ENCODE measurements around the gene PEX11B. TPM values are rescaled to one million over a fixed set of nuclear protein-coding genes. Genes with fewer than 3 reads are reported as not detected.

Gene PEX11B
- total and polyA plus RNA-seq, 4 donors = 35.0 to 52.0 (median 44.6) TPM

Other genes starting within 250 kb of the PEX11B start
- 10 to 100 TPM in 1 of 2 donors, 1 to 10 TPM in 1; 1.9 to 10.2 TPM for gene PDZK1, start 211.3 kb downstream of the PEX11B start, total RNA-seq
- 1 to 10 TPM; 2.9 to 3.4 TPM for gene PDZK1, start 211.3 kb downstream of the PEX11B start, polyA plus RNA-seq (ENCODE audit: insufficient read length in 2 of 2)
- gene CD160, start 199.2 kb downstream of the PEX11B start, total RNA-seq = under 1 TPM; 0.11 to 0.30 TPM
- 1 to 10 TPM; 2.5 to 3.9 TPM for gene CD160, start 199.2 kb downstream of the PEX11B start, polyA plus RNA-seq (ENCODE audit: insufficient read length in 2 of 2)
- 10 to 100 TPM; 19.5 to 26.0 TPM for gene RNF115, start 94.6 kb downstream of the PEX11B start, total RNA-seq
- gene RNF115, start 94.6 kb downstream of the PEX11B start, polyA plus RNA-seq (ENCODE audit: insufficient read length in 2 of 2) = 10 to 100 TPM; 19.1 to 25.4 TPM
- 10 to 100 TPM; 24.8 to 31.0 TPM for gene POLR3C, start 94.5 kb downstream of the PEX11B start, total RNA-seq
- 10 to 100 TPM; 25.2 to 25.6 TPM for gene POLR3C, start 94.5 kb downstream of the PEX11B start, polyA plus RNA-seq (ENCODE audit: insufficient read length in 2 of 2)
- gene NUDT17, start 73.1 kb downstream of the PEX11B start, total RNA-seq = 10 to 100 TPM in 1 of 2 donors, 1 to 10 TPM in 1; 3.9 to 11.8 TPM
- 10 to 100 TPM; 10.4 to 11.3 TPM for gene NUDT17, start 73.1 kb downstream of the PEX11B start, polyA plus RNA-seq (ENCODE audit: insufficient read length in 2 of 2)
- 10 to 100 TPM; 15.1 to 30.9 TPM for gene PIAS3, start 59.6 kb downstream of the PEX11B start, total RNA-seq
- gene PIAS3, start 59.6 kb downstream of the PEX11B start, polyA plus RNA-seq (ENCODE audit: insufficient read length in 2 of 2) = 10 to 100 TPM; 49.6 to 61.4 TPM
- 1 to 10 TPM; 3.7 to 4.6 TPM for gene ANKRD35, start 32.9 kb downstream of the PEX11B start, total RNA-seq
- 10 to 100 TPM in 1 of 2 donors, 1 to 10 TPM in 1; 8.2 to 11.0 TPM for gene ANKRD35, start 32.9 kb downstream of the PEX11B start, polyA plus RNA-seq (ENCODE audit: insufficient read length in 2 of 2)
- 10 to 100 TPM in 1 of 2 donors, 1 to 10 TPM in 1; 7.3 to 25.2 TPM for gene ITGA10, start 8.7 kb downstream of the PEX11B start, total RNA-seq
- gene ITGA10, start 8.7 kb downstream of the PEX11B start, polyA plus RNA-seq (ENCODE audit: insufficient read length in 2 of 2) = 10 to 100 TPM in 1 of 2 donors, 1 to 10 TPM in 1; 2.9 to 13.3 TPM
- gene RBM8A, start 8.8 kb upstream of the PEX11B start, total RNA-seq = 100 to 1,000 TPM in 1 of 2 donors, 10 to 100 TPM in 1; 67.5 to 150 TPM
- 100 to 1,000 TPM; 173 to 181 TPM for gene RBM8A, start 8.8 kb upstream of the PEX11B start, polyA plus RNA-seq (ENCODE audit: insufficient read length in 2 of 2)
- gene LIX1L, start 39.3 kb upstream of the PEX11B start, total RNA-seq = 10 to 100 TPM; 23.6 to 36.3 TPM
- gene LIX1L, start 39.3 kb upstream of the PEX11B start, polyA plus RNA-seq (ENCODE audit: insufficient read length in 2 of 2) = 10 to 100 TPM; 38.3 to 42.4 TPM
- gene ANKRD34A, start 45.9 kb upstream of the PEX11B start, total RNA-seq = 1 to 10 TPM; 1.6 to 1.8 TPM
- 1 to 10 TPM; 8.6 to 9.2 TPM for gene ANKRD34A, start 45.9 kb upstream of the PEX11B start, polyA plus RNA-seq (ENCODE audit: insufficient read length in 2 of 2)
- 10 to 100 TPM; 12.2 to 40.2 TPM for gene POLR3GL, start 46.0 kb upstream of the PEX11B start, total RNA-seq
- gene POLR3GL, start 46.0 kb upstream of the PEX11B start, polyA plus RNA-seq (ENCODE audit: insufficient read length in 2 of 2) = 10 to 100 TPM; 39.4 to 42.3 TPM
- gene TXNIP, start 77.9 kb upstream of the PEX11B start, total RNA-seq = 100 to 1,000 TPM; 453 to 455 TPM
- 100 to 1,000 TPM; 109 to 142 TPM for gene TXNIP, start 77.9 kb upstream of the PEX11B start, polyA plus RNA-seq (ENCODE audit: insufficient read length in 2 of 2)
- not detected for gene HJV, start 103.0 kb upstream of the PEX11B start, total RNA-seq
- gene HJV, start 103.0 kb upstream of the PEX11B start, polyA plus RNA-seq (ENCODE audit: insufficient read length in 2 of 2) = under 1 TPM; 0.30 to 0.44 TPM
- gene NBPF10, start 226.1 kb upstream of the PEX11B start, total RNA-seq = 1 to 10 TPM; 1.7 to 2.4 TPM
- gene NBPF10, start 226.1 kb upstream of the PEX11B start, polyA plus RNA-seq (ENCODE audit: insufficient read length in 2 of 2) = 1 to 10 TPM; 1.1 to 1.4 TPM

Data from spinal cord (tissue), 4 donors.